Inferior parietal cortex (tissue), 1 donor: ENCODE measurements around the gene CNN2.

Experiments used
- DNase-seq: peaks from one replicate; pipeline ENCODE4 v3.0.0-alpha.2; 2016; ENCODE audit errors: extremely low spot score

CNN2 gene

GRCh38 chr19:1025960-1026782 is at the start of gene CNN2:
CNN2 (plus strand) TSS chr19:1026608; CDS start chr19:1026662, 54 bp downstream.
- DNase-seq, result no peak

DNA sequence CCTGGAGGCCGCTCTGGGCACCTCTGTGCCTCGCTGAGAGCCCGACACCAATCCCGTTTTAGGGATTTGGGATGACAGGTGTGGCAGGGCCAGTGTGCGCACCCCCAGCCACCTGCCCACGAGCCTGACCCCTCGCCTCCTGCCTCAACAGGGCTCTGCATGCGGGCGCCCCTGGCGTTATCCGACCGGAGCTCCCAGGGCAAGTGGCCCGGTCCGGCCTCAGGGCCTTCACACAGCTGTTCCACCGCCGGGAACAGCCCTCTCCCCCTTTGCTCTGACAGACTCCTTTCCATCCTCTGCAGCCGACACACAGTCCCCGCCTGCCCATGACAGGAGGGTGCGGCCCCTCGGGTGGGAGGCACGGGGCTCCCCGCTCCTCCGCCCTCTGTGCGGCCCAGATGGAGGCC is 49.3 kb upstream of the CNN2 start:
- no peak for DNase-seq

- no peak for DNase-seq
Measured at GRCh38 chr19:979318-979741, 47.1 kb upstream of the CNN2 start.

DNA sequence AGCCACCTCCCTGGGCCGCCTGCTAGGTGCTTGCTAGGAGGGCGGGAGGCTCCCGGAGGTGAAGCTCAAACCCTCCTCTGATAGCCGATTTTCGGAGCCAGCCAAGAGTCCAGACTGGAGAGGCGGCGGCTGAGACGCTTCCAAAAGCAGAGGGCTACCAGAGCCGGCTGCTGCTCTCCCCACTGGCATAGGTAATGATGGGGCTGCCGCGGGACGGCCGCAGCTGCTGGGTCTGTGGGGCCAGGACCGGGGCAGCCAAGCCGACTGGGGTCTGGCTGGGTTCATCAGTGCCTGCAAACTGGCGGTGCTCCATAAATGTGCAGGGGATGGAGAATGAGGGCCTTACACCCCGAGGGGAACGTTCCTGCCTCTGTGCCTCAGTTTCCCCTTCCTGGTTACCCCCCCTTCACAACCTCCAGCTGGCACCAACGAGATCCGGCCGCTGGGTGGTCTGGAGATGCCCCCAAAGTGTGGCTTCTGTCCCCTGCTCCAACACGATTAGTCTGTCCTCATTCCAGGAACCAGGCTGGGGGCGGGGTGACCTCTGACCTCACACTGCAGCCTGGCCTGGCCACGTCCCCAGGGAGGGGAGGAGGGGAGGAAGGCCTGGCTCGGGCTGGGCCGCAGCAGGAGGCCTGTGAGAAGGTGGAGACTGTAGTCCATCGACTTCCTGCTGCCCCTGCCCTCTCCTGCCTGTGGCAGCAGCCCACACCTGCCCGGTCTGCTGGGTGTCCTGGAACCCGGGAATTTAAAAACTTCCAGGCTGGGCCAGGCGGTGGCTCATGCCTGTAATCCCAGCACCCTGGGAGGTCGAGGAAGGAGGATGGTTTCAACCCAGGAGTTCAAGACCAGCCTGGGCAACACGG is 46.0 kb upstream of the CNN2 start:
- no peak for DNase-seq

DNA sequence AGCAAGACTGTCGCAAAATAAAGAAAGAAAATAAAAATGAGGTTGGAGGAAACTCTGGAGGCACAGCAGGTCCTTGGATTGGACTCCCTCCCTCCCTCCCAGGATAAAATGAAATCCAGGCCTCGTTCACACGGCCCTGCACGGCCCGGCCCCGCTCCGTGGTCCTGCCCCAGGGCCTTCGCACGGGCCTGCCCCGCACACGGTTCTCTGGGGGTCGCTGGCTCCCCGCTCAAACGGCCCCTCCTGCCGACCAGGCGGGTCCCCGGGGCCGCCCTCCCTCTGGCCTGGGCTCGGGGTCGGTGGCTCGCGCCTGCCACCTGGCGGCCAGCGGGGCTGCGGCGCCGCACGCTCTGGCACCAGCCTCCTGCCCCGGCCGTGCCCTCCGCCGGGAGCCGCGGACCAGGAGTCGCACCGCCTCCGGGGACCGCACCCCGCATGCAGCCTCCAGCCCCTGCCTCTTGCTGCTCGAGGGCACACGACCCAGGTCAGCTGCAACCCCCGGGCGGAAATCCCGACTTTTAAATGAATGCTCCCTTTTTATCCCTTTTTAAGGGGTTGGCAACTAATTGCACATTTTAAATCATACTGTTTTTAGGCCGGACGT is 43.7 kb upstream of the CNN2 start:
- DNase-seq, result peak; percentile 66

DNA sequence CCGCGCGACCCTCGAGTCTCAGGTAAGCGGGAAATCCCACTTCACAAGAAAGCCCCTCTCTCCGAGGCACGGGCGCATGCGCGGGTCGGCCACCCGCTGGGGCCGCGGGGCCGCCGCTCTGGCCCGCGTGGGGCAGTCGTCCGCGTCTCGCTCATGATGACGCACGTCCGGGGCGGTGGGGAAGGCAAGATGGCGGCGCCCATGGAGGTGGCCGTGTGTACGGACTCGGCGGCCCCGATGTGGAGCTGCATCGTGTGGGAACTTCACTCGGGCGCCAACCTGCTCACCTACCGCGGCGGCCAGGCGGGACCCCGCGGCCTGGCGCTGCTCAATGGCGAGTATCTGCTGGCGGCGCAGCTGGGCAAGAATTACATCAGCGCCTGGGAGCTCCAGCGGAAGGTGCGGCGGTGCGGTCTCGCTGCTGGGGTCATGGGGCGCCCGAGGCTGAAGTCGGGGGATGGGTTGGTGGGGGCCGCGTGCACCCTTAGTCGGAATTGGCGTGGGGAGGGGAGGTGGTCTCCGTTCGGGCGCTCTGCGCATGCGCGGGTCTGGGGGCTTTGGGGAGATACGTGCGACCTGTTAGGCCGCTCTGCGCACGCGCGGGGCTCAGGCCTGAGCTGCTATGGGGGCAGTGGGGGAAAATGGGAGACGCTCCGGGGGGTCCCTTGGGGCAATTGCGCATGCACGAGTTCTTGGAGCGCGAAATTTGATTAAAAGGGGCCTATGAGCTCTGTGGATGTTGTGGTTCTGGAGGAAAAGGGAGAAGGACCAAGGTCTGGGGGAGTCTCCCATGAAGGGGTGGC is 42.0 kb upstream of the CNN2 start, which contains the start of gene WDR18:
Gene WDR18 (plus strand): TSS at position 181 of the 803 bp plus-strand sequence. CDS start 9 bp downstream, at position 190.
- DNase-seq, result peak; percentile 95

GRCh38 chr19:986083-986482 is 40.3 kb upstream of the CNN2 start:
- DNase-seq, result no peak

DNA sequence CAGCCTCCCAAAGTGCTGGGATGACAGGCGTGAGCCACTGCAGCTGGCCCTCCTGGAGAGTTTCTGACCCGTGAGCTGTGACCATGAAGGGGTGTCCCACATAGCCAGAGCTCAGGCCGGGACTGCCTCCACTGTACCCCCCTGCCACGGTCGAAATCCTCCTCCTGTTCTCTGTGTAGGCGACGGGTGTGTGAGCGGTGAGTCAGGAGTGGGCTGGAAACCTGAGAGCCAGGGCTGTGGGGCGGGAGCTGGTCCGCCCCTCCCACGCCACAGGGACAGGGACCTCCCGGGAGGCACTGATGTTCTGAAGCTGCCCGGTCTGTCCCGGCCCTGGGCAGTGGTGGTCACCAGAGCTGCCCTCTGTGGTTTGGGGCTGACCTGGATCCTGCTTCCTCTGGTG is 38.3 kb upstream of the CNN2 start:
- no peak for DNase-seq

DNA sequence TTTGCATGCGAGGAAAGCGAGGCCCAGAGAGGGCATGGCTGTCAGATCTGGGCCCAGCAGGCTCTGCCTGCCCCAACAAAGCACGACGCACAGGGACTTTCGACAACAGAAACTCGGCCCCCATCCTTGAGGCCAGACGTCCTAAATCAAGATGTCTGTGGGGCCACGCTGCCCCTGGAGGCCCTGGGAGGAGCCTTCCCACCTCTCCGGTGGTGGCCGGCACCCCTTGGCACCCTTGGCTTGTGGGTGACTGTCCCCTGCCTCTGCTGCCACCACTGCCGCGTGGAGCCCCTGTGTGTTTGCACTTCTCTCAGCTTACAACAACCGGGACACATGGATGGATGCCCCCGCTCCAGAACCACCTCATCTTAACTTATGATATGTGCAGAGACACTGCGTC is 37.9 kb upstream of the CNN2 start:
- DNase-seq, result no peak

DNA sequence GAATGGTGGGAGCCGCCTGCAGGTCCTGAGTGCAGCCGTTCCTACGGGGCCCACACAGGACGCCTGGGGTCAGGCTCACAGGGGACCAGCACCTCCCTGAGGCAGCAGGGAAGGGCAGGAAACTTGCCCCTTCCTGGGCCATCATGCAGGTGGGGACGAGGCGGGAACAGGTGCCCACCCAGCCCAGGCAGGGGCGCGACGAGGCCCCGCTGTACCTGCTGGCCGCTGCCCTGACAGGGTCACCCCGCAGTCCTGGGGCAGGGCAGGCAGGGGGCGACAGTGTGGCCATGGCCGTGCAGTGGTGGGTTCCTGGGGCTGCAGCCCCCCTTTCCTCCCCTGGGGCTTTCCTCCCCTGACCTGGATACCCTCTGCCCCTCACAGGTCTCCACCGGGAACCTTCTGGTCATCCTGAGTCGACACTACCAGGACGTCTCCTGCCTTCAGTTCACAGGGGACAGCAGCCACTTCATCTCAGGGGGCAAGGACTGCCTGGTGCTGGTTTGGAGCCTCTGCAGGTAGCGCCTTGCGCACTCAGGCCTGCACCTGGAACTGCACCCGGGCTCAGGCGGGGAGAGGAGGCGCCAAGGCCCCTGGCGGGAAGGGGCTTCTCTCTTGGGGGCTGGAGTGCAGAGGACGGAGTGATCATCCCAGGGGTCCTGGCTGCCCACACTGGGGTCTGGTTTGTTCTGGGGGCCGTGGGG is 36.9 kb upstream of the CNN2 start:
- no peak for DNase-seq

DNA sequence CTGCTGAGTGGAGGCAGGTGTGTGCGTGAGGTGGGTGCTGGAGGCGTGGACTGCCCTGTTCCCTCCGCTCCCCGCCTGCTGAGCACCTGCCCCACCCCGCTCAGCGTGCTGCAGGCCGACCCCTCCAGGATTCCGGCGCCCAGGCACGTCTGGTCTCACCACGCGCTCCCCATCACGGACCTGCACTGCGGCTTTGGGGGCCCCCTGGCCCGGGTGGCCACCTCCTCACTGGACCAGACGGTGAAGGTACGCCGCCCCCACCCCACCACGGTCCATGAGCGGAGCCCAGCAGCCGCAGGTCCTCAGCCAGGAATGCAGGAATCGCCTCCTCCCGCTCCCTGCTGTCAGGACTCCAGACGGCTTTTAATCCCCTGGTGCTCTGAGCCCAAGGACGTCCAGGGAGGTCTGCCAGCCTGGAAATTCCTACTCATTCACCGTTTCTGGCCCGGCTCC is 36.3 kb upstream of the CNN2 start:
- DNase-seq, result no peak

GRCh38 chr19:990746-991145 is 35.7 kb upstream of the CNN2 start:
- no peak for DNase-seq

DNA sequence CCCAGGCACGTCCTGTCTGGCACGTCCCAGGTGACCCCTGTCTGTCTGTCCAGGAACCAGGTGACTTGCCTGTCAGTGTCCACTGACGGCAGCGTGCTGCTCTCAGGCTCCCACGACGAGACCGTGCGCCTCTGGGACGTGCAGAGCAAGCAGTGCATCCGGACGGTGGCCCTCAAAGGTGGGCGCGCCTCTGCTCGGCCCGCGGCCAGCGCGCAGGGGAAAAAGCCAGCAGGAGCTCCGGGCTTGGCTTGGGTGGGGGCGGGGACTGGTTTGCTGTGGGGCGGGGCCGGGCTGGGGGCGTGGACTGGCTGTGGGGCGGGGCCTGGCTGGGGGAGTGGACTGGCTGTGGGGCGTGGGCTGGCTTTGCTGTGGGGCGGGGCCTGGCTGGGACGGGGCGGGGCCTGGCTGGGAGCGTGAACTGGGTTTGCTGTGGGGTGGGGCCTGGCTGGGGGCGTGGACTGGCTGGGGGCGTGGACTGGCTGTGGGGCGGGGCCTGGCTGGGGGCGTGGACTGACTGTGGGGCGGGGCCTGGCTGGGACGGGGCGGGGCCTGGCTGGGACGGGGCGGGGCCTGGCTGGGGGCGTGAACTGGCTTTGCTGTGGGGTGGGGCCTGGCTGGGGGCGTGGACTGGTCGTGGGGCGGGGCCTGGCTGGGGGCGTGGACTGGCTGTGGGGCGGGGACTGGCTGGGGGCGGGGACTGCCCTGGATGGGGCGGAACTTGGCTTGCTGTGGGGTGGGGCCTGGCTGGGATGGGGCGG is 35.1 kb upstream of the CNN2 start:
- DNase-seq, result no peak

- DNase-seq, result no peak
Measured at GRCh38 chr19:991932-992669, 34.3 kb upstream of the CNN2 start.

DNA sequence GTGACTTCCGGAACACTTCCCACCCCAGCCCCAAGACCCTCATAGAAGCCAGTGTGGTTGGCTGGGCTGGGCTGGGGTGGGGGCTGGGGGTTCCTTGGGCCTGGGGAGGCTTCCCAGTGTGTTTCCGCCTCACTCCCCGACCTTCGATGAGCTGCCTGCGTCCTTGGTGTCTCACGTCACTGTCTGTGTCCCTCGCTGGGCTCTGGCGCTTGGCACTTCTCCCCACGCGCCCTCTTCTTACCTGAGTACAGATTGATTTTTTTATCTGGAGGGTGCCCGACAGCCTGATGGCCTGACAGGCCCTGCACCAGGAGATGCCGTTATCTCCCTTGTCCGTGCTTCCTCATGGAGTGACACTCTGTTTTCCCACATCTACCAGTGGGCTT is 33.7 kb upstream of the CNN2 start:
- DNase-seq, result no peak

DNA sequence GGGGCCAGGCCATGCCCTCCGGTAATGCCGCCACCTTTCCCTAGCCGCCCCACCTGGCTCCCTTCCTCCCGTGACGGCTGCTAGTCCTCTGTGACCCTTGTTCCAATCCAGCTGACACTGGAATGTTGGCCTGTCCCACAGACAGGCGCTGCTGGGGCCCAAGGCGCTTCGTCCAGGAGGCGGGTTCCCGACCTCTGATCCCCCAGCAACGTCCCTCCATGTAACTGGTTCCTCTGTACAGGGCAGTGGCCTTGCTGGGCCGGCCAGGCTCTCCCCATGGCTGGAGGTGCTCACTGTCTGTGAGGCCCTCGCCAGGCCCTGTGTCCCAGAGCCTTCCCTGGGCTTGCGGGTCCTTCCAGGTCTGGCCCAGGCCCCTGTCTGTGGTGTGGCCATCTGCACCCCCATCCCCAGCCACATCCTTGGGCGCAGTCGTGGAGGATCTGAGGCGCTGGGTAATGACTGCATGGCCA is 33.0 kb upstream of the CNN2 start:
- no peak for DNase-seq

- DNase-seq, result no peak
Measured at GRCh38 chr19:993831-994393, 32.5 kb upstream of the CNN2 start.

- no peak for DNase-seq
Measured at GRCh38 chr19:994516-994915, 31.9 kb upstream of the CNN2 start.
